WTC11 (cell line): Measurements from ENCODE around the gene IDH3A.

ENCODE experiments used
- NR3C1 ChIP-seq: sonication (generic); formaldehyde crosslinking; conservative IDR thresholded peaks from 2 replicates; pipeline ENCODE4 v1.8.1; 2023; ENCODE audit warnings: low read depth, mild to moderate bottlenecking, missing genetic modification reagents
- ZNF396 ChIP-seq: fragments of 250-450 bp; sonication (Bioruptor Pico); IDR thresholded peaks from 2 replicates; pipeline ENCODE4 v1.8.0; 2021; ENCODE audit warnings: mild to moderate bottlenecking, moderate library complexity, borderline replicate concordance
- TF ChIP-seq, protein P1 (sequence below): sonication (generic); formaldehyde crosslinking; IDR thresholded peaks from 2 replicates; pipeline ENCODE4 v1.8.1; 2022; ENCODE audit warnings: low read depth, mild to moderate bottlenecking, moderate library complexity, missing genetic modification reagents, borderline replicate concordance
- TF ChIP-seq, protein P2 (sequence below): fragments of 200-600 bp; IDR thresholded peaks from 2 replicates; pipeline ENCODE4 v1.8.0; 2022; ENCODE audit warnings: antibody characterized with exemption

DNA sequence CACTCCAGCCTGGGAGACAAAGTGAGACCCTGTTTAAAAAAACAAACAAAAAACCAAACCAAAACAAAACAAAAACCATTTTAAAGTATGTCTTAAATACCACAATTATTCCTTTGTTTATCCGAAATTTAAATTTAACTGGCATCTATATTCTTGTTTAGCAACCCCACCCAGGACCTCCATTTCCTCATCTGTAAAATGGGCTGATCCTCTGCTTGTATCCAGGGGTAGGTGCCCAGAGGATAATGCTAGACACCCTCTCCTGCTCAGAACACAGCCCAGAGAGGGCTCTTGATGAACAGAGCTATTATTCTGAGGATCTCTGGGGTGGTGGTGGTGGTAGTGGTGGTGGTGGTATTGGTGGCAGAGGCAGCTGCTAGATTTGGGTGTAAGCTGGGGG is 47.0 kb upstream of the IDH3A start:
- TF ChIP-seq NR3C1 (CRISPR knock-in tag) = no peak
- TF ChIP-seq, protein P1, sequence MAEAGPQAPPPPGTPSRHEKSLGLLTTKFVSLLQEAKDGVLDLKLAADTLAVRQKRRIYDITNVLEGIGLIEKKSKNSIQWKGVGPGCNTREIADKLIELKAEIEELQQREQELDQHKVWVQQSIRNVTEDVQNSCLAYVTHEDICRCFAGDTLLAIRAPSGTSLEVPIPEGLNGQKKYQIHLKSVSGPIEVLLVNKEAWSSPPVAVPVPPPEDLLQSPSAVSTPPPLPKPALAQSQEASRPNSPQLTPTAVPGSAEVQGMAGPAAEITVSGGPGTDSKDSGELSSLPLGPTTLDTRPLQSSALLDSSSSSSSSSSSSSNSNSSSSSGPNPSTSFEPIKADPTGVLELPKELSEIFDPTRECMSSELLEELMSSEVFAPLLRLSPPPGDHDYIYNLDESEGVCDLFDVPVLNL (CRISPR knock-in tag) = no peak
- no peak for TF ChIP-seq ZNF396 (CRISPR knock-in tag)
- TF ChIP-seq, protein P2, sequence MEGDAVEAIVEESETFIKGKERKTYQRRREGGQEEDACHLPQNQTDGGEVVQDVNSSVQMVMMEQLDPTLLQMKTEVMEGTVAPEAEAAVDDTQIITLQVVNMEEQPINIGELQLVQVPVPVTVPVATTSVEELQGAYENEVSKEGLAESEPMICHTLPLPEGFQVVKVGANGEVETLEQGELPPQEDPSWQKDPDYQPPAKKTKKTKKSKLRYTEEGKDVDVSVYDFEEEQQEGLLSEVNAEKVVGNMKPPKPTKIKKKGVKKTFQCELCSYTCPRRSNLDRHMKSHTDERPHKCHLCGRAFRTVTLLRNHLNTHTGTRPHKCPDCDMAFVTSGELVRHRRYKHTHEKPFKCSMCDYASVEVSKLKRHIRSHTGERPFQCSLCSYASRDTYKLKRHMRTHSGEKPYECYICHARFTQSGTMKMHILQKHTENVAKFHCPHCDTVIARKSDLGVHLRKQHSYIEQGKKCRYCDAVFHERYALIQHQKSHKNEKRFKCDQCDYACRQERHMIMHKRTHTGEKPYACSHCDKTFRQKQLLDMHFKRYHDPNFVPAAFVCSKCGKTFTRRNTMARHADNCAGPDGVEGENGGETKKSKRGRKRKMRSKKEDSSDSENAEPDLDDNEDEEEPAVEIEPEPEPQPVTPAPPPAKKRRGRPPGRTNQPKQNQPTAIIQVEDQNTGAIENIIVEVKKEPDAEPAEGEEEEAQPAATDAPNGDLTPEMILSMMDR = no peak
